Glomerular visceral epithelial cell (primary cell): Measurements from ENCODE around the gene LAMTOR4.
A peak's percentile ranks its signal among the peaks of the same experiment; 100 is the strongest.

Experiments used
- DNase-seq: peaks from one replicate; pipeline ENCODE4 v3.0.0-alpha.2; 2016; ENCODE audit errors: extremely low spot score

LAMTOR4 gene

GRCh38 chr7:100148559-100149328 is at the start of gene LAMTOR4:
Gene LAMTOR4 (plus strand): TSS chr7:100148918. CDS start chr7:100148973, 55 bp downstream.
- peak; percentile 99 for DNase-seq

GRCh38 chr7:100099452-100099851 is 49.3 kb upstream of the LAMTOR4 start:
- DNase-seq = no peak

- DNase-seq = peak; percentile 95
These were observed 48.2 kb upstream of the LAMTOR4 start for GRCh38 chr7:100100420-100101015.

GRCh38 chr7:100101016-100101862 is 47.5 kb upstream of the LAMTOR4 start, which contains the start of the genes AP4M1 and MCM7:
Gene AP4M1 (plus strand): TSS chr7:100101643. CDS start chr7:100101715, 72 bp downstream.
Gene MCM7 (minus strand): TSS chr7:100101397. CDS start chr7:100101294, 103 bp downstream.
- DNase-seq = peak; percentile 99

GRCh38 chr7:100102950-100103840 is 45.5 kb upstream of the LAMTOR4 start:
- DNase-seq = peak; percentile 98

- no peak for DNase-seq
These were observed 43.2 kb upstream of the LAMTOR4 start for GRCh38 chr7:100105534-100105933.

GRCh38 chr7:100106633-100107032 is 42.1 kb upstream of the LAMTOR4 start:
- DNase-seq = no peak

- DNase-seq = no peak
These were observed 41.5 kb upstream of the LAMTOR4 start for GRCh38 chr7:100107125-100107737.

- no peak for DNase-seq
These were observed 40.8 kb upstream of the LAMTOR4 start for GRCh38 chr7:100107890-100108289.

- no peak for DNase-seq
These were observed 39.1 kb upstream of the LAMTOR4 start for GRCh38 chr7:100109521-100110163.

- no peak for DNase-seq
These were observed 37.6 kb upstream of the LAMTOR4 start for GRCh38 chr7:100111156-100111555.

- no peak for DNase-seq
These were observed 36.8 kb upstream of the LAMTOR4 start for GRCh38 chr7:100111914-100112313.

- no peak for DNase-seq
These were observed 33.7 kb upstream of the LAMTOR4 start for GRCh38 chr7:100115026-100115425.

GRCh38 chr7:100118388-100119071 is 30.2 kb upstream of the LAMTOR4 start:
- peak; percentile 50 for DNase-seq

GRCh38 chr7:100119072-100119969 is 29.4 kb upstream of the LAMTOR4 start, which contains the start of the genes CNPY4 and TAF6:
Gene CNPY4 (plus strand): TSS chr7:100119634. CDS start chr7:100119745, 111 bp downstream.
Gene TAF6 (minus strand): TSS chr7:100119358. CDS start chr7:100114209, 5,149 bp downstream.
- DNase-seq = peak; percentile 95

GRCh38 chr7:100119970-100120732 is 28.6 kb upstream of the LAMTOR4 start:
- DNase-seq = peak; percentile 52

- no peak for DNase-seq
These were observed 28.0 kb upstream of the LAMTOR4 start for GRCh38 chr7:100120733-100121036.

GRCh38 chr7:100122067-100122466 is 26.7 kb upstream of the LAMTOR4 start:
- no peak for DNase-seq
